Embryonic facial prominence (tissue), 1 donor: ENCODE results near the gene DHX58.
A peak's percentile ranks its signal among the peaks of the same experiment; 100 is the strongest.

ENCODE experiments used
- DNase-seq: peaks from one replicate; pipeline ENCODE4 v3.0.0-alpha.2; 2016; ENCODE audit errors: extremely low spot score

DHX58 gene

DNA sequence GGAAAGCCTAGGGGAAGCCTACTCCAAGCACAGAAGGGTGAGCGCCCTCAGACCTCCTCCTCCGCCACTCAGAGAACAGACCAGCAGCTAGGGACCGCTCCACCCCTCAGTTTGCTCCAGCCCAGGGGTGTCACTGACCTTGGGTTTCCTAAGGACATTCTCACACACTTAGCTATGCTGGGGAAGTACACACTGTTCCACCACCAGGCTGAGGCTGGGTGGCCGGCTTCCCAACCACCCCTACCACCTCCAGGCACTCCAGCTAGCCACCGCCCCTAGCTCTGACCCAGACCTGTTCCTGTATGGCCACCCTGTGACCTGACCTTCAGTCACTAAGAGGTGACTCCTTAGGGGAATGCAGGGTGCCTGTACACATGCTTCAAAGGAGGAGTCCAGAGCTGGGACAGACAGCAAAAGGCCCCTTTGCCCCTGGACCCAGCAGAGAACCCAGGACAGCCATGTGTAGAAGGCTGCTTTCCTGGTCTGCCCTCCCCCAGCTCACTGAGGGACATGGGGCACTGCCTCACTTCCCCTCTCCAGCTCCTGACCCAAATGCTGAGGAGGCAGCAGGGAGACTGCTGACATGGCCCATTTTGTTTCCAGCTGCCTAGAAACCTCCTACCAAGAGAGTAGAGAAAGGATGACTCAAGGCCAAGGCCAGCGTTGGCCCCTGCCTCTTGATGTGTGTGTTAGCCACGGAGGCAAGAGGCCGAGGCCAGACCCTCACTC is 16.8 kb upstream of the DHX58 start:
- no peak for DNase-seq

DNA sequence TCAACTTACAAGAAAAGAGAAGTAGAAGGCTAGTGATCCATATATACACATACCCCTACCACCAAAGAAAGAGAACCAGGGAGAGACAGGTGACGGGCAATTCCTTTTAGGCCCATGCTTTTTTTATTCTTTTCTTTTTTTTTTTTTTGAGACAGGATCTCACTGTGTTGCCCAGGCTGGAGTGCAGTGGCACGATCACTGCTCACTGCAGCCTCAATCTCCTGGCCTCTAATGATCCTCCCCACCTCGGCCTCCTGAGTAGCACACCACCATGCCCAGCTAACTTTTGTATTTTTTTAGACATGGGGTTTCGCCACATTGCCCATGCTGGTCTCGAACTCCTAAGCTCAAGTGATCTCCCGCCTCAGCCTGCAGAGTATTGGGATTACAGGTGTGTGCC is 14.9 kb upstream of the DHX58 start:
- no peak for DNase-seq

DNA sequence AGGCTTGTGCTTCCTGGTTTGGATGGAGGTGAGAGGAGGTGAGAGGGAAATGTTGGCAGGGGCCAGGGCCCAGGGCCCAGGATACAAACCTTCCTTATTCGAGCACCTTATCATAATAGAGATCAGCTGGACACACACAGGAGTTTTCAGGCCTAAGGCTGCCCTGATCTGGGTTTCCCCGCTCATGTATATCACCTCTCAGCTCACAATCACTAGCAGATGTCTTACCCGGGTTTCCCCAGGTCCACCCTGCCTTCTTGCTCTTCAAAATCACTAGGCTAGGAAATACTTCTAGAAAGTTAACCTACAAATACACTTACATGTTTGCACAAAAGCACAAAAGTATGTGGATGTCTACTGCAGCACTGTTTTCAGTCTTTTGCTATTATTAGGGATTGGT is 14.3 kb upstream of the DHX58 start:
- no peak for DNase-seq

DNA sequence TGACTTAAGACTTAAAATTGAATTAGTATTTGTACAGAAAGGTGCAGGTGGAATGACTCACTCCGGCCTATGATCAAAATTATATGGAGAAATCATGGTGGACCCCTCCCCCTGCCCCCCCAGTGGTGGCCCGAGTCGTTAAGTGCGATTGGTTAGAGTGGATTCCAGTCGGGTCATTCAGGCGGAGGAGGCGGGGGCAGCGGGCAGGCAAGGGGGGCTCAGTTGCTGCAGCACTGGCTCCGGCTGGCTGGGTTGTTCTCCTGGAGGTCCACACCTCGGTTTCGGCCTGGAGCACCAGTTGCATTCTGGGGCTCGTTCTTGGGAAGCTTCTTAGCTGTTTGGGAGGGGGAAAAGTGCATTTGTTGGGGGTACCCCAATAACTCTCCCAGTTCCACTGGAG is 13.1 kb upstream of the DHX58 start:
- no peak for DNase-seq

DNA sequence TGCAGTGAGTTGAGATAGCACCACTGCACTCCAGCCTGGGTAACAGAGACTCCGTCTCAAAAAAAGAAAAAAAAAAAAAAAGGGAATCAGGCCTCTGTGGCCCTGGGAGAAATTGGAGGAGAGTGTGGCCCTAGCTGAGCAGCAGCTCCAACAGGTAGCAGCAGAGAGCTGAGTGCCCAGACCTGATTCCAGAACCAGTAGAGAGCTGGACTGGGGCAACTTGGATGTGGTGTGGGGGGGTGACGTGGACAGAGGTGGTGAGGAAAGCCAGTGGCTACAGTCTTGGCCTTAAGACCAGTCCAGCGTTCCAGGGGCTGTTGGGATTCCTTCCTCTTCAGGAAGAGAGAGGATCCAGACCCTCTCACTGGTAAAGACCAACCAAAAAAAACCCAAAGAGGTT is 11.7 kb upstream of the DHX58 start:
- no peak for DNase-seq

DNA sequence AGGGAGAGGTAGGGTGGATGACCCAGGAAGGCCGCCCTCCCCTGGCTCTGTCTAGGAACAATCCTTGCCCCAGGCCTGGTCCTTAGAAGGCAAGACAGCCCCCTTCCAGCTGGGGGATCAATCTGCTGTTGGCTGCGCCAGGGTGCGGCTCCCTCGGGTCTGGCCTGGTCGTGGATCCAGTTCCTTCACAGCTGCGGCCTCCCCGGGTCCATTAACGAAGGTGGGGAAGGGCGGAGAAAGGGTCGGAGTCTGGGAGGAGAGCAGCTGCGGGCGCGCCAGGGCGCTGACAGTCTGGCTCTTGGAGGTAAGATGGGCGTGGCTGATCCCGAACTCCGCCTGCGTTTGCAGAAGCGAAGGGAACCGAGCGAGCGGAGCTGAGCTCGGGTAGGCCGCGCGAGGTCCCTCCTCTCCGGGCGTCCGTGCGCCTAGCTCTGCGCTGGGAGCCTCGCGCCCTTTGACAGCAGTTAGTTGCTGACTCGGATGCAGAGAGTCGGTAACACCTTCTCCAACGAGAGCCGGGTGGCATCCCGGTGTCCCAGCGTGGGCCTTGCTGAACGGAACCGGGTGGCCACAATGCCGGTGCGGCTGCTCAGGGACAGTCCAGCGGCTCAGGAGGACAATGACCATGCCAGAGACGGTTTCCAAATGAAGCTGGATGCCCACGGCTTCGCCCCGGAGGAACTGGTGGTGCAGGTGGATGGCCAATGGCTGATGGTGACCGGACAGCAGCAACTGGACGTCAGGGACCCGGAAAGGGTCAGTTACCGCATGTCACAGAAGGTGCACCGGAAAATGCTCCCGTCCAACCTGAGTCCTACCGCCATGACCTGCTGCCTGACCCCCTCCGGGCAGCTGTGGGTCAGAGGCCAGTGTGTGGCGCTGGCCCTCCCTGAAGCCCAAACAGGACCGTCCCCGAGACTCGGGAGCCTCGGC is 10.1 kb upstream of the DHX58 start, which contains the start of gene HSPB9:
Gene HSPB9, plus strand, starts transcription at position 434 of the 933 bp plus-strand sequence. Its CDS starts 47 bp downstream, at position 481.
- no peak for DNase-seq

DNA sequence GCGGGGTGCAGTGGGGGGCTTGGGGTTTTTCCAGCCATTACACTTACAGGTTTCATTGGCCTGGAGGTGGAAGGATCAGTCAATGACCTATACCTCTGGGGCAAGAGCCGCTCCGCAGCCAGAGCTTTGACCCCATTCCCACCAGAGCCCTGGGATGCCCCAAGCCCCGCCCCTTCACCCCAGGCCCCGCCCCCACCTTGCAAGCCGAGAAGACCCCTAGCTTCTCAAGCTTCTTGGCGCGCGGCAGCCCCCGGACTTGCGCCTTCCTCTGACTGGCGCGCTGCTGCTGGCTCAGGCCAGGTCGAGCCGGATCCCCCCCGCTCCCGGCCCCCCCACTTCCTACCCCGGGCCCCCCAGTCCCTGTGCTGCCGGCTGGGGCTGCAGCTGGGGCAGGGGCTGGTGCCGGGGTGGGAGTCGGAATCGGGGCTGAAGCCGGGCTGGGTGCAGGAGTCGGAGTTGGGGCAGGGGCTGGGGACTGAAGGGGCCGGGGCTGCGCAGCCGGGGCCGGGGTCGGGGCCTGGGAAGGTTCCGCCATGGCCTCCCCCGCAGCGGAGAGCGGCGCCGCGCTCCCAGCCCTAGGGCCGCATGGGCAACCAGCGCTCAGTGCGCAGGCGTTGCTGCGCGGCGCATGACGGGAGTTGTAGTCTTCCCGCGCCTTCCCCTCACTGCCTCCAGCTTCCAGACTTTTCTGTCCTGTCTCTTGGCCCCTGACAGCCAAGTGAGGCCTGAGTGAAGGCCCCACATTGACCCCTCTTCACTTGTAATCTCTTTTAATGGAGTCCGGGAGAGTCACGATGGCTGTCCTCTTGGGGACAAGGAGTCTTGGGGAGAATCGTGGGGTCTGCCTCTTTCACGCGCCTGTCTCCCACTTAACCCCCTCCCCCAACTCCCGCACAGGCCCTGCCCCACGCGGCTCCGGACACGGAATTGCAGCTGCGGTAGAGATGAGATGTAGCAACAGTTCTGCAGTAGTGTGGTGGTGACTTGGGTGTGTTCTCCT is 8.6 kb upstream of the DHX58 start, which contains the start of gene KAT2A:
Gene KAT2A, minus strand, starts transcription at position 598 of the 1,000 bp plus-strand sequence. Its CDS starts 63 bp downstream, at position 535.
- DNase-seq = peak; percentile 53

DNA sequence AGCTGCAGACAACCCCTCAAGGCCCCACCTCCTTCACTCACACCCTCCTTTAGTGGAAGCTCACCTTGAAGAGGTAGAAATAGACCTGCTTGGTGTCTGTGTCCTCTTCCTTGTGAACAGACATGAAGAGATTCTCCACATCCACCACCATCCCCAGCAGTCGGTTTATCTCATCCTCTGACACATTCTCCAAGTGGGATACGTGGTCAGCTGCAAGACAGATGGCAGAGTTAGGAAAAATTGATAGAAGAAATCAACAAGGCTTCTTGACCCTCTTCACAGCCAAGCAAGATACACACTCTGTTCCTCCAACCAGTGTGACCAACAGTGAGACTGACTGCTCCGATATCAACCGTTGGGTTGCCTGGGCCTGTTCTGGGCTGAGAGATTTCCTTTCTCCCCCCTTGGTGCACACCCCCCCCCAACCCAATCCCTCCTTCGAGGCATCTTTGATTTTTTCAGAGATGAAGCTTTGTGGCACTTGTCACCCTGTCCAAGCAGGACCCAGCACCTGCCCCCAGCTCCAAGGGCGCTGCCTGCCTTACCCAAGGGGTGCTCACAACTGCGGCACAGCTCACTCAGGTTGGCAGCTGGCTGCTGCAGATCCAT is 7.8 kb upstream of the DHX58 start:
- DNase-seq = no peak

DNA sequence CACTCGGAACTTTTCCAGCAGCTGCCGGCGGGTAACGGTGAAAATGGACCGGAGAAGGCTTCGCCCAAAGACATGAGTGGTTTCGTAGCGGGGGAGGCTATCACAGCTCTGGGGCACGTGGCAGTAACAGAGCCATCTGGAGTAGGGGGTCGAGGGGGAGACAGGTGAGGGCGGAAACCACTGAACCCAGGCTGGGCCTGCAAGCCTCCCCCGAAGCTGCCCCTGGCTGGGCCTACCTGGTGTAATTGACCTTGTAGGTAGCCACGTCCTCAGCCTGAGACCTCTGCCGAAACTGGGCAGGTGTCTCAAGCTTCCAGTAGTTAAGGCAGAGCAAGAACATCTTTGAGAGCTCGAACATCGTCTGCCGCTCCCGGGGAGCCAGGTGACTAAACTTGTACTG is 6.8 kb upstream of the DHX58 start:
- no peak for DNase-seq

DNA sequence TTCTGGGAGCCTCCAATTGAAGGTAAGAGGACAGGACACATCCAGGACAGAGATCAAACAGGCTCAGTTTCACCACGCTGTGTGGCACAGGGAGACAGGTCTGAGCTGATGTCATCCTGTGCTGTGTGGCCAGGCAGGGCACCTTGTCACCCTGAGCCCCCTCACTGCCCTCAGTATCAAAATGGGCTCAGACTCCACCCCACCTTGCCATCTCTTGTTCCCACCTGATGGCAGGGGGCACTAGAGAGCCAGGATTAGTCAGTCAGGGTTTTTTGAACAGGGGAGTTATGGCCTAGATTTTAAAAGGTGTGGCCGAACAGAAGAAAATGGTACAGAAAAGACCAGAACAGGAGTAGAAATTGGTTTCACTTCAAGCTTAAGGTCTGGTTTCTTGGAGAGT is 6.0 kb upstream of the DHX58 start:
- DNase-seq = no peak

DNA sequence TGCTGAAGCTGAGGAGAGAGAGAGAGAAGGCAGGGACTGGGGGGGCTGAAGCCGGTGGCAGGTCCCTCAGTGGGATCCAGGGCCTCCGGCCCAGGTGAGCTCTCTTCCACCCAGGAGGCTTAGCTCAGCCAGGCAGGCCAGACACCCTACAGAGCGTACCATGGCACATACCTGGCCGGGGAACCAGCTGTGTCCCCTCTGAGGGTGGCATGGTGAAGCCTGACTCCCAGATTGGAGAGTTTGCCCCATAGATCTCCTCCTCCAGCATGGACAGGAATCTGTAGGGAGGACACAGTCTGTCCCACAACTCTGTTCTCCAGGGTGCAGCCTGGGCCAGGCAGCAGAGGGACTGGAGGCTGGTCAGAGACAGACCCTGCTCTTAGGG is 5.6 kb upstream of the DHX58 start:
- no peak for DNase-seq

DNA sequence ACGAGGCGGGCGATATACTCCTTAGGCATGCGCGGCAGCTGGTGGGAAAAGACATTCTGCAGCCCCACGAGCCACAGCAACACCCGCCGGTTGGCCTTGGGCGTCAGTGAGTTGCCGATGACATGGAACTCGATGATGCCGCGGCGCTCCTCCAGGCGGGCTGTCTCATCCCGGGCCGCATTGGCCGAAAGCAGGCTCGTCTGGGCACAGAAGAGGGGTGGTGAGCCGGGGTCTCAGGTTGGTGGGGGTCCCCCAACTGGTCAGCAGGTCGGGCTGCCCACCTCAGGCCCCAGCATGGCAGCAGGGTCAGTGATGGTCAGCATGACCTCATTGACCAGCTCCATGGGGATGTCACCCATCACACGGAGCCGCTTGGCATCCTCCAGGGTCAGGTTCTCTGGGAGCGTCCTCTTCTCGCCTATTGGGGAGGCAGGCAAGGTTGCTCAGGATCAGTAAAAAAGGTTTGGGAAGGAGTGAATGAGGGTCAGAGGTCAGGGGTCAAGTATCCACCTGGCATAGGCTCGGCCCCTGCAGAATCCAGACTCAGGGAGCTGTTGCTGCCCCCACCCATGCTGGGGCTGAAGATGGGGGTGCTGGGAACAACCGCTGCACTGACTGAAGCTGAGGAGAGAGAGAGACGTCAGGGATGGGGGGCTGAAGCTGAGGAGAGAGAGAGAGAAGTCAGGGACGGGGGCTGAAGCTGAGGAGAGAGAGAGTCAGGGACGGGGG is 5.0 kb upstream of the DHX58 start:
- no peak for DNase-seq

DNA sequence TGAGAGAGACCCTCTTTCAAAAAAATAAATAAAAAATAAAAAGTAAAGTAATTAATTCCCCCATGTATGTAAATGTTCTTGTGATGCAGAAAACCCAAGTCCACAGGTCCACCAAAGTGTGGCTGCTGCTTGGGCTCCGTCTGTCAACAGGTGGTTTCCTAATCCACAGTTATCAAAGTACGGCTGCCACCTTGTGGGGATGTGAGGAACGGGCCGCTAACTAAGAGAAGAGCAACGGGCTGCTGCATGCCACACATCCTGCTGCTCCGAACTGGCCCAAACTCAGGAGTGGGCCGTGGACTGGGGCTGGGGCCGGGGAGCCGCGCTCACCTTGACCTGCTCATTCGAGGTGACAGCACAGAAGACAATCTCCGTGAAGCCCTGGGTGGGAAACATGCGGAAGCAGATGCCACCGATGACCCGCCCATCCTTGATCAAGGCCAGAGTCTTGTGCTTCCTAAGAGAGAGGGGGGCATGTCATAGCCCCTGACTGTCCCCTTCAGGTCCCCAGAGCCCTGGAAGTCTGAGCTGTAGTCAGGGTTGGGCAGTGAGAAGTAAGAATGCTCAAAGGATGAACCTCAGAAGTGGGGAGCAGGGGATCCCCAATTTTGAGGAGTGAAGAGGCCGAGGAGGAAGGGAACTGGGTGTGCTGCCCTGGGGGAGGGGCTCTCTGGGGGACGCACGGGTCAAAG is 4.3 kb upstream of the DHX58 start:
- DNase-seq = peak; percentile 61

DNA sequence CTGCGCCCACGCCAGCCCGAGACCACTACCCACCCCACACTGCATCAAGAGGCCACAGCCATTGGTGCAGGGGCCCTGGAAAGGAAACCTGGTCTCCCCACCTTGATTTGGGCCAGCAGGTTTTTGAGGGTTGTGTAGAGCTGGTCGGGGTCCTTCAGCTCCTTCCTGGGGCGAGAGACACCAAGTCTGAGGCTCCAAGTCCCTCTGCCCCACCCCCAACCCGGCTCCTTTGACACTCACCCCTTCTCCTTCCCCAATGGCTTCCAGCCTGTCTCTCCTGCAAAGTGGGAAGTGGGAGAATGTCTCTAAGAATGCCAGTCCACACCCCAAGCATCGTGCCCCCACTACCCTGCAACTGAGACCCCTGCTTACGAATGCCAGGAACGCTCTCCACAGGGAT is 1.6 kb upstream of the DHX58 start:
- DNase-seq = no peak

DNA sequence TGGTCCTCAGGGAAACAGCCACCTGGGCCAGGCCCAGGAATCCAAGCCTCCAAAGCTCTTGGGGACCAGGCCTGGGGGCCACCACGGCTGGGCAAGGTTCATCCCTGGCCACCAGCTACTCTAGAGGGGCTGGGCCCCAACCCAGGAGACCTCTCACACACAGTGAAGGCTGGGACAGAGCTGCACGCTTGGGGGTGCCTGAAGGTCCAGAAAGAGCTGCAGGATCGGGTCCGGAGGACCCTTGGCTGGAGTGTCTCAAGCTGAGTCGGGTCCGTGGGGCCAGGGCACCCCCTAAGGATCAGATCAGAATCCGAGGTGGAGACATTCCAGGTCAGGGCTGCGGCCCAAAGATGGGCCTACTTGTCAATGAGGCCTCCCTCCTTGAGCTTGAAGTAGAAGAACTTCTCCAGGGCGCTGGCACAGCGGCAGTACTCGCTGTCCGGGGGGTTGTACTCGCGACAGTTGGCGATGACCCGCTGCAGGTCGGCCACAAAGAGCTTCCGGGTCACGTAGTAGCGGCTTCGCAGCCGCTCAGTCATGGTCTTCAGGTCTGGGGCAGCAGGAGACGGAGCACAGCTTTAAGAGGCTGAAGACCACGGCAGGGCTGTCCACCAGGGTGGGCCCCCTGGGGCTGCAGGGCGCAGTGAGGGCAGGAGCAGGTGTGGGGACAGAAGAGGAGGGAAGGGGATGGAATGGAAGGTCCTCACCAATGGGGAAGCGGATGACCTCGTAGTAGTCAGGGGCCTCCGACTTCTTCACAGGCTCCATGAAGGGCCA is 967 bp upstream of the DHX58 start:
- no peak for DNase-seq

DNA sequence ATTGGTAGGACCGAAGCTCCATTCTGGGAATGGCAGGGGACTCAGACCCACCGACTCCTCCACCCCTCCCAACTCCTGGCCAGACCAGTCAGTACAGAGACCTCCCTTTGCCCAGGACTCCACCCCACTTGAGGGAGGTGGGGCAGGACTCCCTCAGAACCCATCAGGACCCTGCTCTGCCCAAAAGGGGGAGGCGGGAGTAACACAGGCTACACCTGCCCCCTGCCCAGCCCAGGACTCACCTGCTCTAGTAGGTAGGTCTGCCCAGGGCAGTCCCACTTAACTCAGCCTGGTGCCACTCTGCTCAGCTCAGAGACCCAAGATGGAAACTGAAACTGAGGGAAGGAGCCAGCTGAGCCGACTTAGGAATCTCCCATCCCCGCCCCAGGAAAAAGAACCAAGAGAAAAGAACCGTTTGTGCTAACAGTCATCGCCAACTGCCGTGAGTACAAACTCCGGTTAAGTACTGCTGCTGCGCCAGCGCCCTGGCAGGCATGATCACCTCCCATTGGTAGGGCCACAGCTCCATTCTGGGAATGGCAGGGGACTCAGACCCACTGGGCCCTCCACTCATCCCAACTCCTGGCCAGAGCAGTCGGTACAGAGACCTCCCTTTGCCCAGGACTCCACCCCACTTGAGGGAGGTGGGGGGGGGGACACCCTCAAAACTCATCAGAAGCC is 503 bp downstream of the DHX58 start:
- DNase-seq = no peak

DNA sequence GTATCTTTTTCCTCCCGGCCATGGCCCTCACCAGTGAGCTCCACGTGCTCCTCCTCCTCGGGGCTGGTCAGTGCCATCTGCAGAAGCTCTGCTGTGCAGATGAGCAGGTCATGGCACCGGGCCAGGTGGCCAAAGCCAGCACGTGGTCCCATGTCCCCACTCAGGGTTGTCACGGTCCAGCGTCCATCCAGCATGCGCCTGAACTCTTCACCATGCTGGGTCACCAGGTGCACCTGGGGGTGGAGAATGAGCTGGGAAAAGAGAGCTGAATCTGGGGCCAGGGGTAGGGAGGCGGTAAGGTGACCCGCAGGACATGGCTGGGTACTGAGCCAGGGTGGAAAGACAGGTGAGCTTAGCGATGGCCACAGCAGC is 1.3 kb downstream of the DHX58 start:
- DNase-seq = no peak
